HepG2 (cell line): ENCODE data around the gene PLXND1. TPM values are rescaled to one million over a fixed set of nuclear protein-coding genes. Genes with fewer than 3 reads are reported as not detected.

Experiments
- ATF3 ChIP-seq: sonication (generic); formaldehyde crosslinking; IDR thresholded peaks from 2 replicates; pipeline ENCODE4 v1.4.0; 2020; ENCODE audit warnings: missing genetic modification reagents
- HNRNPL ChIP-seq: fragments of 200-400 bp; formaldehyde crosslinking; IDR thresholded peaks from 2 replicates; pipeline ENCODE4 v1.6.1; 2017; ENCODE audit warnings: mild to moderate bottlenecking, low read depth, low read length
- KDM3A ChIP-seq: IDR thresholded peaks from 2 replicates; pipeline ENCODE4 v1.6.1; 2018; ENCODE audit warnings: low read depth, missing compliant biosample characterization
- KLF12 ChIP-seq: sonication (generic); formaldehyde crosslinking; IDR thresholded peaks from 2 replicates; pipeline ENCODE4 v1.4.0; 2020; ENCODE audit warnings: missing genetic modification reagents, borderline replicate concordance
- KLF6 ChIP-seq: IDR thresholded peaks from 2 replicates; pipeline ENCODE4 v1.8.0; 2016; ENCODE audit warnings: missing biosample characterization, missing genetic modification reagents
- PRDM4 ChIP-seq: sonication (generic); formaldehyde crosslinking; IDR thresholded peaks from 2 replicates; pipeline ENCODE4 v1.9.0; 2021; ENCODE audit warnings: missing genetic modification reagents, borderline replicate concordance
- ZBTB26 ChIP-seq: IDR thresholded peaks from 2 replicates; pipeline ENCODE4 v1.6.1; 2016; ENCODE audit warnings: missing compliant biosample characterization, missing genetic modification reagents, borderline replicate concordance
- ZBTB38 ChIP-seq: sonication (generic); formaldehyde crosslinking; IDR thresholded peaks from 2 replicates; pipeline ENCODE4 v1.5.1; 2020; ENCODE audit warnings: mild to moderate bottlenecking, missing genetic modification reagents
- ZNF816 ChIP-seq: sonication (generic); formaldehyde crosslinking; IDR thresholded peaks from 2 replicates; pipeline ENCODE4 v1.8.0; 2022; ENCODE audit warnings: missing genetic modification reagents, mild to moderate bottlenecking, borderline replicate concordance
- ZNF883 ChIP-seq: sonication (generic); formaldehyde crosslinking; IDR thresholded peaks from 2 replicates; pipeline ENCODE4 v1.5.1; 2020; ENCODE audit warnings: mild to moderate bottlenecking, missing genetic modification reagents; ENCODE audit errors: not compliant biosample characterization
- polyA plus RNA-seq, 8 experiments: library from polyadenylated mRNA; depleted of rRNA in 3 of 8; stranded (reverse) in 7 of 8; unstranded in 1 of 8; fragments of >200 nt; fragmentation: Illumina TruSeq in 4 of 8; extraction: Trizol in 4 of 8; gene quantifications; 2 replicates each; pipeline versions ENCODE4 v1.2.1 to v1.2.3, GENCODE V29; 2011 to 2016; ENCODE audit warnings: low read depth in 4 of 8, missing spikeins in 1 of 8, mixed read lengths in 1 of 8; ENCODE audit not compliant: insufficient read depth in 1 of 8
- total RNA-seq, 5 experiments: library from RNA; depleted of rRNA; stranded (reverse); fragments of >200 nt; fragmentation: Illumina TruSeq; extraction: Trizol; gene quantifications; 2 replicates each; pipeline ENCODE4 v1.2.3, GENCODE V29; 2016; ENCODE audit warnings: low read depth in 1 of 5
- TF ChIP-seq, protein P1 (sequence below), 2 experiments: sonication (generic) in 1 of 2; formaldehyde crosslinking in 1 of 2; IDR thresholded peaks; 2 replicates each; pipeline versions ENCODE4 v1.4.0 to v1.6.1; 2018 to 2020; ENCODE audit warnings: missing genetic modification reagents in 2 of 2, borderline replicate concordance in 1 of 2, low read depth in 1 of 2, mild to moderate bottlenecking in 1 of 2, missing biosample characterization in 1 of 2
- TF ChIP-seq, protein P2 (sequence below): sonication (generic); formaldehyde crosslinking; IDR thresholded peaks from 2 replicates; pipeline ENCODE4 v1.8.0; 2022; ENCODE audit warnings: missing genetic modification reagents, low read depth, mild to moderate bottlenecking, borderline replicate concordance
- TF ChIP-seq, protein P3 (sequence below): sonication (generic); formaldehyde crosslinking; IDR thresholded peaks from 2 replicates; pipeline ENCODE4 v1.4.0; 2020; ENCODE audit warnings: missing genetic modification reagents

The PLXND1 gene
- total and polyA plus RNA-seq, 2 of the 13 experiments (the other 11 are each of a cell fraction or from before 2014, with no cell fraction given), result 15.9 to 42.0 TPM

- TF ChIP-seq ATF3 (CRISPR knock-in tag) (no peak), PRDM4 (CRISPR knock-in tag) (no peak), ZNF816 (CRISPR knock-in tag) (no peak), KDM3A (CRISPR knock-in tag) (no peak), ZNF883 (CRISPR knock-in tag) (no peak), KLF6 (no peak), ZBTB38 (CRISPR knock-in tag) (peak; percentile 27; the same call in 1 of the 2 replicates), ZBTB26 (CRISPR knock-in tag) (no peak), HNRNPL (no peak), KLF12 (CRISPR knock-in tag) (no peak)
- TF ChIP-seq, protein P1, sequence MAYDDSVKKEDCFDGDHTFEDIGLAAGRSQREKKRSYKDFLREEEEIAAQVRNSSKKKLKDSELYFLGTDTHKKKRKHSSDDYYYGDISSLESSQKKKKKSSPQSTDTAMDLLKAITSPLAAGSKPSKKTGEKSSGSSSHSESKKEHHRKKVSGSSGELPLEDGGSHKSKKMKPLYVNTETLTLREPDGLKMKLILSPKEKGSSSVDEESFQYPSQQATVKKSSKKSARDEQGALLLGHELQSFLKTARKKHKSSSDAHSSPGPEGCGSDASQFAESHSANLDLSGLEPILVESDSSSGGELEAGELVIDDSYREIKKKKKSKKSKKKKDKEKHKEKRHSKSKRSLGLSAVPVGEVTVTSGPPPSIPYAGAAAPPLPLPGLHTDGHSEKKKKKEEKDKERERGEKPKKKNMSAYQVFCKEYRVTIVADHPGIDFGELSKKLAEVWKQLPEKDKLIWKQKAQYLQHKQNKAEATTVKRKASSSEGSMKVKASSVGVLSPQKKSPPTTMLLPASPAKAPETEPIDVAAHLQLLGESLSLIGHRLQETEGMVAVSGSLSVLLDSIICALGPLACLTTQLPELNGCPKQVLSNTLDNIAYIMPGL (CRISPR knock-in tag; IDR thresholded peaks at IDR 0.05; ENCODE audit: borderline replicate concordance in 1 of 2, low read depth in 1 of 2), result no peak
- TF ChIP-seq, protein P2, sequence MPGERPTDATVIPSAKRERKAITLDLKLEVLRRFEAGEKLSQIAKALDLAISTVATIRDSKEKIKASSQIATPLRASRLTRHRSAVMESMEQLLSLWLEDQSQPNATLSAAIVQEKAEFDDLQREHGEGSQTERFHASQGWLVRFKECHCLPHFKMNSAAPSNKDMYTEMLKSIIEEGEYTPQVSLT (CRISPR knock-in tag), result no peak
- TF ChIP-seq, protein P3, sequence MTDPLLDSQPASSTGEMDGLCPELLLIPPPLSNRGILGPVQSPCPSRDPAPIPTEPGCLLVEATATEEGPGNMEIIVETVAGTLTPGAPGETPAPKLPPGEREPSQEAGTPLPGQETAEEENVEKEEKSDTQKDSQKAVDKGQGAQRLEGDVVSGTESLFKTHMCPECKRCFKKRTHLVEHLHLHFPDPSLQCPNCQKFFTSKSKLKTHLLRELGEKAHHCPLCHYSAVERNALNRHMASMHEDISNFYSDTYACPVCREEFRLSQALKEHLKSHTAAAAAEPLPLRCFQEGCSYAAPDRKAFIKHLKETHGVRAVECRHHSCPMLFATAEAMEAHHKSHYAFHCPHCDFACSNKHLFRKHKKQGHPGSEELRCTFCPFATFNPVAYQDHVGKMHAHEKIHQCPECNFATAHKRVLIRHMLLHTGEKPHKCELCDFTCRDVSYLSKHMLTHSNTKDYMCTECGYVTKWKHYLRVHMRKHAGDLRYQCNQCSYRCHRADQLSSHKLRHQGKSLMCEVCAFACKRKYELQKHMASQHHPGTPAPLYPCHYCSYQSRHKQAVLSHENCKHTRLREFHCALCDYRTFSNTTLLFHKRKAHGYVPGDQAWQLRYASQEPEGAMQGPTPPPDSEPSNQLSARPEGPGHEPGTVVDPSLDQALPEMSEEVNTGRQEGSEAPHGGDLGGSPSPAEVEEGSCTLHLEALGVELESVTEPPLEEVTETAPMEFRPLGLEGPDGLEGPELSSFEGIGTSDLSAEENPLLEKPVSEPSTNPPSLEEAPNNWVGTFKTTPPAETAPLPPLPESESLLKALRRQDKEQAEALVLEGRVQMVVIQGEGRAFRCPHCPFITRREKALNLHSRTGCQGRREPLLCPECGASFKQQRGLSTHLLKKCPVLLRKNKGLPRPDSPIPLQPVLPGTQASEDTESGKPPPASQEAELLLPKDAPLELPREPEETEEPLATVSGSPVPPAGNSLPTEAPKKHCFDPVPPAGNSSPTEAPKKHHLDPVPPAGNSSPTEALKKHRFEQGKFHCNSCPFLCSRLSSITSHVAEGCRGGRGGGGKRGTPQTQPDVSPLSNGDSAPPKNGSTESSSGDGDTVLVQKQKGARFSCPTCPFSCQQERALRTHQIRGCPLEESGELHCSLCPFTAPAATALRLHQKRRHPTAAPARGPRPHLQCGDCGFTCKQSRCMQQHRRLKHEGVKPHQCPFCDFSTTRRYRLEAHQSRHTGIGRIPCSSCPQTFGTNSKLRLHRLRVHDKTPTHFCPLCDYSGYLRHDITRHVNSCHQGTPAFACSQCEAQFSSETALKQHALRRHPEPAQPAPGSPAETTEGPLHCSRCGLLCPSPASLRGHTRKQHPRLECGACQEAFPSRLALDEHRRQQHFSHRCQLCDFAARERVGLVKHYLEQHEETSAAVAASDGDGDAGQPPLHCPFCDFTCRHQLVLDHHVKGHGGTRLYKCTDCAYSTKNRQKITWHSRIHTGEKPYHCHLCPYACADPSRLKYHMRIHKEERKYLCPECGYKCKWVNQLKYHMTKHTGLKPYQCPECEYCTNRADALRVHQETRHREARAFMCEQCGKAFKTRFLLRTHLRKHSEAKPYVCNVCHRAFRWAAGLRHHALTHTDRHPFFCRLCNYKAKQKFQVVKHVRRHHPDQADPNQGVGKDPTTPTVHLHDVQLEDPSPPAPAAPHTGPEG (CRISPR knock-in tag), result no peak
- TF ChIP-seq, all 625 proteins: peak for 4
Measured at GRCh38 chr3:129558081-129558771, 48.2 kb downstream of the PLXND1 start (continued).
